ENCODE results near the gene CDH9. TPM values are rescaled to one million over a fixed set of nuclear protein-coding genes. Genes with fewer than 3 reads are reported as not detected.

CDH9 gene, protein sequence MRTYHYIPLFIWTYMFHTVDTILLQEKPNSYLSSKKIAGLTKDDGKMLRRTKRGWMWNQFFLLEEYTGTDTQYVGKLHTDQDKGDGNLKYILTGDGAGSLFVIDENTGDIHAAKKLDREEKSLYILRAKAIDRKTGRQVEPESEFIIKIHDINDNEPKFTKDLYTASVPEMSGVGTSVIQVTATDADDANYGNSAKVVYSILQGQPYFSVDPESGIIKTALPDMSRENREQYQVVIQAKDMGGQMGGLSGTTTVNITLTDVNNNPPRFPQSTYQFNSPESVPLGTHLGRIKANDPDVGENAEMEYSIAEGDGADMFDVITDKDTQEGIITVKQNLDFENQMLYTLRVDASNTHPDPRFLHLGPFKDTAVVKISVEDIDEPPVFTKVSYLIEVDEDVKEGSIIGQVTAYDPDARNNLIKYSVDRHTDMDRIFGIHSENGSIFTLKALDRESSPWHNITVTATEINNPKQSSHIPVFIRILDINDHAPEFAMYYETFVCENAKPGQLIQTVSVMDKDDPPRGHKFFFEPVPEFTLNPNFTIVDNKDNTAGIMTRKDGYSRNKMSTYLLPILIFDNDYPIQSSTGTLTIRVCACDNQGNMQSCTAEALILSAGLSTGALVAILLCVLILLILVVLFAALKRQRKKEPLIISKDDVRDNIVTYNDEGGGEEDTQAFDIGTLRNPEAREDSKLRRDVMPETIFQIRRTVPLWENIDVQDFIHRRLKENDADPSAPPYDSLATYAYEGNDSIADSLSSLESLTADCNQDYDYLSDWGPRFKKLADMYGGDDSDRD
- total RNA-seq = not detected

DNA sequence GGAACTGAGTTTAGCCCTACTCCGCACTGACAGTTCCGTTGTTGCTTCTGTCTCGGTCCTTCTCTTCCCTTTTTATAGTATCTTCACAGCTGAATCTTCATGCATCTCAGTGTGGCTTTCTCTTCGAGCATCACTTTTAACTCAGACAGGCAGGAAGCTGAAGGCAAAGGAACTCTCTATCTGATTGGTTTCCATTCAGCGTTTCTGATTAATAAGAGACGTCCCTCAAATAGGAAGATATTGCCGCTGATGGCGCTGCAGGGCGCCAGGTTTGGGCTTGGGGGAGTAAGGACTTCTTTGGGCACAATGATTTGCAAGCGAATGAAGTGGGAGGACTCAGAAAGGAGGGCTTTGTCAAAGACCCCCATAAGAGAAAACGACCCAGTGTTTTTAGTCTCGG, at the start of gene CDH9:
Gene CDH9, minus strand, starts transcription at position 111 of the 400 bp plus-strand sequence. CDS start 50,253 bp downstream, outside the sequence.
- no peak within 1 kb of the TSS for H3K27ac ChIP-seq
- intact Hi-C loops (cut with DNase I) = no loop called here
- H3K27me3 ChIP-seq = no peaks in the 10 kb centered on the region
- no peaks in the 10 kb centered on the region for H3K4me1 ChIP-seq
- no peaks in the 10 kb centered on the region for H3K9me3 ChIP-seq
- no peak within 1 kb of the TSS for H3K4me3 ChIP-seq
- no peak for TF ChIP-seq POLR2A (IDR thresholded peaks at IDR 0.05)
- TF ChIP-seq, protein P1, sequence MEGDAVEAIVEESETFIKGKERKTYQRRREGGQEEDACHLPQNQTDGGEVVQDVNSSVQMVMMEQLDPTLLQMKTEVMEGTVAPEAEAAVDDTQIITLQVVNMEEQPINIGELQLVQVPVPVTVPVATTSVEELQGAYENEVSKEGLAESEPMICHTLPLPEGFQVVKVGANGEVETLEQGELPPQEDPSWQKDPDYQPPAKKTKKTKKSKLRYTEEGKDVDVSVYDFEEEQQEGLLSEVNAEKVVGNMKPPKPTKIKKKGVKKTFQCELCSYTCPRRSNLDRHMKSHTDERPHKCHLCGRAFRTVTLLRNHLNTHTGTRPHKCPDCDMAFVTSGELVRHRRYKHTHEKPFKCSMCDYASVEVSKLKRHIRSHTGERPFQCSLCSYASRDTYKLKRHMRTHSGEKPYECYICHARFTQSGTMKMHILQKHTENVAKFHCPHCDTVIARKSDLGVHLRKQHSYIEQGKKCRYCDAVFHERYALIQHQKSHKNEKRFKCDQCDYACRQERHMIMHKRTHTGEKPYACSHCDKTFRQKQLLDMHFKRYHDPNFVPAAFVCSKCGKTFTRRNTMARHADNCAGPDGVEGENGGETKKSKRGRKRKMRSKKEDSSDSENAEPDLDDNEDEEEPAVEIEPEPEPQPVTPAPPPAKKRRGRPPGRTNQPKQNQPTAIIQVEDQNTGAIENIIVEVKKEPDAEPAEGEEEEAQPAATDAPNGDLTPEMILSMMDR (IDR thresholded peaks at IDR 0.05) = no peak
- 10 to 11% methylated on average over 12 of the region's 12 CpGs for WGBS, 2 donors
- DNase-seq (no peak), ATAC-seq (no peak)
- H3K36me3 ChIP-seq (replicated peaks in 1 of 2; ENCODE audit: insufficient read depth in 1 of 2, low read depth in 2 of 2) = no peaks in the 10 kb centered on the region

DNA sequence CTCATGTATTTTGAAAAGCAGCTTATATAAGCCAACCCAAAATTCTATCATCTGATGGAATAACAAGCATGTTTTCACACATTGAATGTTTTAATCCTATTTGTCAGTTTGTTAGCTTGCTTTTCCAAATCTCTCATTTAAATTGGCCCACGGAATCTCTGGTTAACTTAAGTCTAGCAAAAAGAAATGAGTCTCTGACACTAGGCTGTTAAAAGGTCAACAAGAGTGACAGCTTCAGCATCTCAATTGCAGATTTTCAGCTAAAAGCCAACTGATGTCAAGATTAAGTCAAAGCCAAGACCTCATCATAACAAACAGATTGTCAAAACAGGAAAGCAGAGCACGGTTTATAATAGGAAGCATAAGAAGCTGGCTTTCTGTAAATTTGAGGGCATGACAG, 49.4 kb upstream of the CDH9 start:
- TF ChIP-seq, protein P1 (IDR thresholded peaks at IDR 0.05) = no peak
- no peak for TF ChIP-seq POLR2A (IDR thresholded peaks at IDR 0.05)
- Histone ChIP-seq H3K36me3 (replicated peaks in 1 of 2; ENCODE audit: insufficient read depth in 1 of 2, low read depth in 2 of 2) (no peaks in the 10 kb centered on the region), H3K27ac (no peak overlapping the region), H3K4me3 (no peak overlapping the region), H3K9me3 (no peaks in the 10 kb centered on the region), H3K27me3 (no peaks in the 10 kb centered on the region), H3K4me1 (no peaks in the 10 kb centered on the region)
- intact Hi-C loops (cut with DNase I) = no loop called here
- ATAC-seq = no peak
- no peak for DNase-seq
- 24 to 34% methylated on average over 2 of the region's 2 CpGs for WGBS, 2 donors

DNA sequence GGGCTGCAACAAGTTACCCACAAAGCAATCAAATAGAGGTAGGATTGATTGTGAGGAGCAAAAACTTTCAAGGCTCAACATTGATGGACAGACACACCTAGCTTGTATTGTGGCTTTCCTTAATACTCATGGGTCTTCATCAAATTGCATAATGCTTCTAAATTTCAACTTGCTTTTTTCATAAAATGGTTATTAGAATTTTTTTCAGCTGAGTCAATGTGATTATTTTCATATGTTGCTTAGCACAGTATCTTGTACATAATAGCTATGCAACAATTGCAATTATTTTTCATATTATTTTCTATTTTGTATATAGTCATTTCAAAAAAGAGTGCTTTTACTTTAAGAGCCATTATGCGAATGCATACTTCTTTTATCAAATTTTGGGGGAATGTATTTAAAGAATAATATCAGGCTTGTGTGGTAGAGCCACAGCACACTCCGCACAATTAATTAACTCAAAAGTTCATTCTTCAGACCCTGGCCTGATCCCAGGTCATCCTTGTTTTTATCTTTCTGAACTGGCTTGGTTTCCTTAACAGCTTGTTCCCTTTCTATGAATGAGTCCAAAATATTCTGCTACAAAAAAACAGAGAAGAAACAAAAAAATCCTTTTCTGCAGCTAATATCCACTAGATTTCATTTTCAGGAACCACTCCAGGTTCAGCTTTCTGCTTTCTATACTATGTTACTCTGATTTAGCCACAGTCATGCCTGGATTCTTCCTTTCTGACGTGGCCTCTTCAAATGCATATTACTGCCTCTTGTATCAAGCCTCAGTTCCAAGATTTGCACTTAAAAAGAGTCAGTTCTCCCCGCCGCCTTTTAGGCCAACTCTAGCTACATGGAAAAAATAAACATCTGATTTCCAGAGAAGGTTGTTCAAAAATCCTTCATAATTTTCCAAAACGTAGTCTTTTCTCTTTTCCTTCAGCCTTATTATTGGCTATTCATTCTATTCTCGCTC, 45.3 kb upstream of the CDH9 start:
- no peak overlapping the region for H3K4me3 ChIP-seq
- TF ChIP-seq, protein P1 (IDR thresholded peaks at IDR 0.05) = no peak
- no peak for TF ChIP-seq POLR2A (IDR thresholded peaks at IDR 0.05)
- H3K4me1 ChIP-seq = no peaks in the 10 kb centered on the region
- no peaks in the 10 kb centered on the region for H3K36me3 ChIP-seq (replicated peaks in 1 of 2; ENCODE audit: insufficient read depth in 1 of 2, low read depth in 2 of 2)
- intact Hi-C loops (cut with DNase I) = no loop called here
- H3K9me3 ChIP-seq = no peaks in the 10 kb centered on the region
- no peak overlapping the region for H3K27ac ChIP-seq
- WGBS, 2 donors = 49 to 59% methylated on average over 7 of the region's 7 CpGs
- no peaks in the 10 kb centered on the region for H3K27me3 ChIP-seq
- no peak for ATAC-seq
- no peak for DNase-seq

DNA sequence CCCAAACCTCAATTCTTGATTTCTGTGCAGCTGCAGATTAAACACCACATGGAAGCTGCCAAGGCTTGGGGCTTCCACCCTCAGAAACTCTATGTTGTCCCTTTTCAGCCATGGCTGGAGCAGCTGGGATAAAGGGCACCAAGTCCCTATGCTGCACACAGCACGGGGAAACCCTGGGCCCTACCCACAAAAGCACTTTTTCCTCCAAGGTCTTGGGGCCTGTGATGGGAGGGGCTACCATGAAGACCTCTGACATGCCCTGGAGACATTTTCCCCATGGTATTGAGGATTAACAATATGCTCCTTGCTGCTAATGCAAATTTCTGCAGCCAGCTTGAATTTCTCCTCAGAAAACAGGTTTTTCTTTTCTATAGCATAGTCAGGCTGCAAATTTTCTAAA, 41.8 kb upstream of the CDH9 start:
- 32% methylated on average over 1 of the region's 1 CpG; no CpG with 5 or more reads in 1 of the 2 donors for WGBS, 2 donors
- Histone ChIP-seq H3K4me1 (no peaks in the 10 kb centered on the region), H3K9me3 (no peaks in the 10 kb centered on the region), H3K27ac (no peak overlapping the region), H3K36me3 (replicated peaks in 1 of 2; ENCODE audit: insufficient read depth in 1 of 2, low read depth in 2 of 2) (no peaks in the 10 kb centered on the region), H3K27me3 (no peaks in the 10 kb centered on the region), H3K4me3 (no peak overlapping the region)
- no peak for TF ChIP-seq POLR2A (IDR thresholded peaks at IDR 0.05)
- TF ChIP-seq, protein P1 (IDR thresholded peaks at IDR 0.05) = no peak
- no peak for DNase-seq
- no peak for ATAC-seq
- intact Hi-C loops (cut with DNase I) = no loop called here
